GM18519 (cell line): Measurements from ENCODE around the gene FOSL2.

Source experiments
- ATAC-seq: cut with Tn5 transposase; IDR thresholded peaks from one replicate; pipeline ENCODE4 v1.9.1; 2021; ENCODE audit warnings: mild to moderate bottlenecking, moderate library complexity; ENCODE audit not compliant: unreplicated experiment, low FRiP score

FOSL2 gene

GRCh38 chr2:28356095-28356911, 36.4 kb upstream of the FOSL2 start:
- no peak for ATAC-seq

GRCh38 chr2:28357055-28357454, 35.6 kb upstream of the FOSL2 start:
- ATAC-seq, result no peak

- no peak for ATAC-seq
Measured at GRCh38 chr2:28357948-28358667, 34.5 kb upstream of the FOSL2 start.

GRCh38 chr2:28358668-28359201, 33.9 kb upstream of the FOSL2 start:
- ATAC-seq, result no peak

GRCh38 chr2:28359222-28360057, 33.2 kb upstream of the FOSL2 start:
- no peak for ATAC-seq

GRCh38 chr2:28360058-28360717, 32.5 kb upstream of the FOSL2 start:
- ATAC-seq, result no peak

- no peak for ATAC-seq
Measured at GRCh38 chr2:28360718-28361293, 31.9 kb upstream of the FOSL2 start.

GRCh38 chr2:28361991-28362710, 30.5 kb upstream of the FOSL2 start:
- no peak for ATAC-seq

- no peak for ATAC-seq
Measured at GRCh38 chr2:28362991-28363521, 29.6 kb upstream of the FOSL2 start.

GRCh38 chr2:28363686-28364280, 28.9 kb upstream of the FOSL2 start:
- no peak for ATAC-seq

- ATAC-seq, result no peak
Measured at GRCh38 chr2:28364610-28365009, 28.0 kb upstream of the FOSL2 start.

GRCh38 chr2:28365158-28365557, 27.5 kb upstream of the FOSL2 start:
- no peak for ATAC-seq

GRCh38 chr2:28366149-28366495, 26.5 kb upstream of the FOSL2 start:
- no peak for ATAC-seq

- no peak for ATAC-seq
Measured at GRCh38 chr2:28366496-28367282, 26.0 kb upstream of the FOSL2 start.

- ATAC-seq, result no peak
Measured at GRCh38 chr2:28367667-28368356, 24.8 kb upstream of the FOSL2 start.

- no peak for ATAC-seq
Measured at GRCh38 chr2:28368357-28368798, 24.3 kb upstream of the FOSL2 start.

- ATAC-seq, result no peak
Measured at GRCh38 chr2:28369358-28369757, 23.3 kb upstream of the FOSL2 start.
